ENCODE results near the gene FLT4.

DNA sequence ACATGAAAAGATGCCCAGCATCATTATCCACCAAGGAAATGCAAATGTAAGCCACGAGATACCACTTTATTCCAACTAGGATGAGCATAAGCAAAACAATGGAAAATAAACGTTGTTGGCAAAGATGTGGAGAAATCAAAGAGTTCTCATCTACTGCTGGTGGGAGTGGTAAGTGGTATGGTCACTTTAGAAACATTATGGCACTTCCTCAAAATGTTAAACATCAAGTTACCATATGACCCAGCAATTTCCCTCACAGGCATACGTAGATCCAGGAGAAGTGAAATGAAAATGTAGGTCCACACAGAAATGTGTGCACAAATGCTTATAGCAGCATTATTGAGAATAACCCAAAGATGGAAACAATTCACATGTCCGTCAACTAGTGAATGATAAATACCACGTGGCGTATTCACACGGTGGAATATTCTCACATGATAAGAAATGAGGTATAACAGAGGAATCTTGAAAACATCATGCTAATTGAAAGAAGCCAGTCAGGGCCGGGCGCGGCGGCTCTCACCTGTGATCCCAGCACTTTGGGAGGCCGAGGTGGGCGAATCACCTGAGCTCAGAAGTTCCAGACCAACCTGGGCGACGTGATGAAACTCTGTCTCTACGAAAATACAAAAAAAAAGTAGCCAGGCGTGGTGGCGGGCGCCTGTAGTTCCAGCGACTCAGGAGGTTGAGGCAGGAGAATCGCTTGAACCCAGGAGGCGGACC is 16.4 kb upstream of the FLT4 start:
- TF ChIP-seq EZH2phosphoT487 (IDR thresholded peaks at IDR 0.05; ENCODE audit: borderline replicate concordance, low read depth, low read length): no peak
- TF ChIP-seq, protein P1, sequence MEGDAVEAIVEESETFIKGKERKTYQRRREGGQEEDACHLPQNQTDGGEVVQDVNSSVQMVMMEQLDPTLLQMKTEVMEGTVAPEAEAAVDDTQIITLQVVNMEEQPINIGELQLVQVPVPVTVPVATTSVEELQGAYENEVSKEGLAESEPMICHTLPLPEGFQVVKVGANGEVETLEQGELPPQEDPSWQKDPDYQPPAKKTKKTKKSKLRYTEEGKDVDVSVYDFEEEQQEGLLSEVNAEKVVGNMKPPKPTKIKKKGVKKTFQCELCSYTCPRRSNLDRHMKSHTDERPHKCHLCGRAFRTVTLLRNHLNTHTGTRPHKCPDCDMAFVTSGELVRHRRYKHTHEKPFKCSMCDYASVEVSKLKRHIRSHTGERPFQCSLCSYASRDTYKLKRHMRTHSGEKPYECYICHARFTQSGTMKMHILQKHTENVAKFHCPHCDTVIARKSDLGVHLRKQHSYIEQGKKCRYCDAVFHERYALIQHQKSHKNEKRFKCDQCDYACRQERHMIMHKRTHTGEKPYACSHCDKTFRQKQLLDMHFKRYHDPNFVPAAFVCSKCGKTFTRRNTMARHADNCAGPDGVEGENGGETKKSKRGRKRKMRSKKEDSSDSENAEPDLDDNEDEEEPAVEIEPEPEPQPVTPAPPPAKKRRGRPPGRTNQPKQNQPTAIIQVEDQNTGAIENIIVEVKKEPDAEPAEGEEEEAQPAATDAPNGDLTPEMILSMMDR (conservative IDR thresholded peaks at IDR 0.05; ENCODE audit: low read length): no peak
